GM19468 (cell line): ENCODE data around the gene GFOD2.

Experiments used
- ATAC-seq: cut with Tn5 transposase; IDR thresholded peaks from one replicate; pipeline ENCODE4 v1.9.1; 2021; ENCODE audit warnings: mild to moderate bottlenecking, moderate library complexity, moderate number of reproducible peaks; ENCODE audit not compliant: unreplicated experiment; ENCODE audit errors: extremely low read depth

GFOD2 gene

DNA sequence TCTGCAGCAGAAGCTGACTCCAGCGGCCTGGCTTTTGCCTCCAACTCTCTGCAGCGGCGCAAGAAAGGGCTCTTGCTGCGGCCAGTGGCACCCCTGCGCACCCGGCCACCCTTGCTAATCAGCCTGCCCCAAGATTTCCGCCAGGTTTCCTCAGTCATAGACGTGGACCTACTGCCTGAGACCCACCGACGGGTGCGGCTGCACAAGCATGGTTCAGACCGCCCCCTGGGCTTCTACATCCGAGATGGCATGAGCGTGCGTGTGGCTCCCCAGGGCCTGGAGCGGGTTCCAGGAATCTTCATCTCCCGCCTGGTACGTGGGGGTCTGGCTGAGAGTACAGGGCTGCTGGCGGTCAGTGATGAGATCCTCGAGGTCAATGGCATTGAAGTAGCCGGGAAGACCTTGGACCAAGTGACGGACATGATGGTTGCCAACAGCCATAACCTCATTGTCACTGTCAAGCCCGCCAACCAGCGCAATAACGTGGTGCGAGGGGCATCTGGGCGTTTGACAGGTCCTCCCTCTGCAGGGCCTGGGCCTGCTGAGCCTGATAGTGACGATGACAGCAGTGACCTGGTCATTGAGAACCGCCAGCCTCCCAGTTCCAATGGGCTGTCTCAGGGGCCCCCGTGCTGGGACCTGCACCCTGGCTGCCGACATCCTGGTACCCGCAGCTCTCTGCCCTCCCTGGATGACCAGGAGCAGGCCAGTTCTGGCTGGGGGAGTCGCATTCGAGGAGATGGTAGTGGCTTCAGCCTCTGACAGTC is 57.0 kb downstream of the GFOD2 start:
- ATAC-seq, result no peak

DNA sequence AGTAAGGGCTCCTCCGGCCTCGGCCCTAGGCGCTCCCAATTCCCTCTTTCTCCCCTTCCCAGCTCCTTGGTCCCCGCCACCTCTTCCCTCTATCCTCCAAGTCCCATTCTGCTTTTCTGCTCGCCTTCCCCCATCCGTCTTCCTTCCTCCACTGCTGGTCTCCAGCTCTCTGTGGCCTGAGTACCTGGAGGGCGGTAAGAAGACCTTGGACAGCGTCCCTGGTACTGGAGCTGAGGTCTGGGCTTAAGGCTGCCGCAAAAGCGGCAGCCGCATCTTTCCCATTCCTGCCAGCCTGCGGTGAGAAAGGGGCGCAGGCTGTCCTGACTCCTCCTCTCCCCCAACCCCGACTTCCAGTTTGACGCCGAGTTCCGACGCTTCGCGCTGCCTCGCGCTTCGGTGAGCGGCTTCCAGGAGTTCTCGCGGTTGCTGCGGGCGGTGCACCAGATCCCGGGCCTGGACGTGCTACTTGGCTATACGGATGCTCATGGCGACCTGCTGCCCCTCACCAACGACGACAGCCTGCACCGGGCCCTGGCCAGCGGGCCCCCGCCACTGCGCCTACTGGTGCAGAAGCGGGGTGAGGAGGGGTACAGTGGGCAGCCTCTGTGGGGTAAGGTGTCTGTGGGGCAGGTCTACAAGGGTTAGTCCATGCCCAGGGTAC is 57.9 kb downstream of the GFOD2 start:
- no peak for ATAC-seq

DNA sequence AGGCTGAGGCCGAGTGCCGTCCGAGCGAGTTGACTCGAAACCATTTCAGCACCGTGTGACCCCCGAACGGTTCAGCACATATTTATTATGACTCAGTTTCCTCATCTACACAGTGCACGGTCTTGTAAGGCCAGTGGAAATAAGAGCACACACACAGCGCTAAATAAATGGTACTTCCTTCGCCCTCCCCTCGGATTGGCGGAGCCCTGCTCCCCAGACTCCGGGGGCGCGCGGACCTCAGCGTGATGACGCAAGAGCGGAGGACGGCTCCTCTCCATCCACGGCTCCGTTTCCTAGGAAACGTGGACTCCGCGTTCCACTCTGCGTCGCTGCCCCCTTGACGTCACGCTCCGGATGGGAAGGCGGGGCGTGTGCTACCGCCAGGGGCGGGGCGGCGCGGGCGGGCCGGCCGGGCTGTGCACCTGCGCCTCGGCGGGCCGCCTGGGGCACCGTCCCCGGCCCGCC is 58.5 kb downstream of the GFOD2 start, which contains the start of gene PARD6A:
TSS of gene PARD6A (plus strand) at position 397 of the 465 bp plus-strand sequence. CDS start 79 bp downstream, outside the sequence.
- ATAC-seq, result peak; percentile 32

DNA sequence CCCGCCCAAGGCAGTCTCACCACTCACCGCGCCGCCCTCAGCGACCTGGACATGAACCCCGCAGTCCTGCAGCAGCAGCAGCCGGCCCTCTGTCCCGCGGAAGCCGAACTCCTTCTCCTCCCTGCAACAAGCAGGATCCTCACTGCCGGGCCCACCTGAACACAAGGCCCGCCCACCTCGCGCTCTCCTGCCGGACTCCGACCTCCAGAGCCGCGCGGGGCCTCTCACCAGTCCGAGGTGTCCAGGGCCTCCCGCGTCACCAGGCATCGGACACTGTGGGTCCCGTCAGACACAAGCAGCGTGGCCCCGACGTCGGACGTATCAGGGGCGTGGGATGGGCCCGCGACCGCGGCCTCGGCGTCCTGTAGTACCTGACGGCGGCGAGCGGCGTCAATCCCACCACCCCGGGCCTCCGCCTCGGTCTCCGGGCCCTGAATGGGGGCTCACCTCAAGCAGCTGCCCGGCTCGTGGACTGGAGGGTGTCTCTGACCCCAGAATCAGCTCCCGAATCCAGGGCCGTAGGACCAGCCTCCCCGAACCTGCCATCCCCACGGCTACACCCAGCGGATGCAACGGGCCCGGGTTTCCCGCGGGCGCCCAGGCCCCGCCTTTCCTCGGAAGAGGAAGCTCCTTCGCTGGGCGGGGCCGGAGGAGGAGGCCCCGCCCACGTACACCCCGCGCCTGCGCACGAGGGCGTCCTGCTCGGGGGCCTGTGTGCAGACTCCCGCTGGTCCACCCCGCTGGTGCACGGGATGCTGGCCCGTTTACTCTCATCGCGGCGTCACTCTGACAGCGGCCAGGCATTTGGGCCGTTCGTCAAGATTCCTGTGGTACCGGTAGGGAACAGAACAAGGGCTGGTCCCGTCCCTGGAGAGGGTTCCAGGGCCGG is 59.2 kb downstream of the GFOD2 start, which contains the start of gene ACD:
TSS of gene ACD (minus strand) at position 586 of the 889 bp plus-strand sequence. CDS start at position 546, 40 bp downstream.
- peak; percentile 47 for ATAC-seq

DNA sequence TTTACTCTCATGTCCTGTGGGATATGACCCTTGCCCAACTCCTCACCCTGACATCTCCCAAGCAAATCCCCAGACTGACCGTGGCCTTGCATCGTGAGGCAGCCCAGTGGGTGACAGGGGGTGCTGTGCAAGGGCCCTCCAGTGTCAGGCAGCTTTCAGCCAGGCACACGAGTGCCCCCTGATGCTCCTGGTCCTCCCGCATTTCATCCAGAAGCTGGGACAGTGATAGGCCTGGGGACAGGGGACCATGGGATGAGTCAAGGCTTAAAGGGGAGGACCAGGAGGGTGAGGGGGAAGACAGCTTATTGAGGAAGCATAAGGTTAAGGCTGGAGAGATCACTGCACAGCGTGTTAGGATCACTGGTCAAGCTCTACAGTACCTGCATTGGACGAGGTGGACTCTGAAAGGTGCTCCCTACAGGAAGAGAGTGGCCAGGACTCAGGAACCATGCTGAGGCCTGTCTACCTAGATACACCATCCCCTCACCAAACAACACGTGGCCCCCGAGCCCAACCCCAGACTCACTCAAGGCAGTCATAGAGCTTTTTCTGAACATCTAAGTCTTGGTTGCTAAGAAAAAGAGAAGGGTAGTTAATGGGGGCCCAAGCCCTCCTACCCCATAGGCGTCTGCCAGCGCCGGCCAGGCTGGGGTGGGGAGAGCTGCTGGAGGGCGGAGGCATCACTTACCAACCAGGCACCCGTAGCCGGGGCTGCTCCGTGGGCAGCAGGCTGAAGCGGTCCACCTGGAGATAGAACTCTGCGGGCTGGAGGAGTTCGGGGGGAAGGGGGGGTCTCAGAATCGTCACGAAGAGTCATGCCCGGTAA is 60.1 kb downstream of the GFOD2 start:
- ATAC-seq, result no peak

DNA sequence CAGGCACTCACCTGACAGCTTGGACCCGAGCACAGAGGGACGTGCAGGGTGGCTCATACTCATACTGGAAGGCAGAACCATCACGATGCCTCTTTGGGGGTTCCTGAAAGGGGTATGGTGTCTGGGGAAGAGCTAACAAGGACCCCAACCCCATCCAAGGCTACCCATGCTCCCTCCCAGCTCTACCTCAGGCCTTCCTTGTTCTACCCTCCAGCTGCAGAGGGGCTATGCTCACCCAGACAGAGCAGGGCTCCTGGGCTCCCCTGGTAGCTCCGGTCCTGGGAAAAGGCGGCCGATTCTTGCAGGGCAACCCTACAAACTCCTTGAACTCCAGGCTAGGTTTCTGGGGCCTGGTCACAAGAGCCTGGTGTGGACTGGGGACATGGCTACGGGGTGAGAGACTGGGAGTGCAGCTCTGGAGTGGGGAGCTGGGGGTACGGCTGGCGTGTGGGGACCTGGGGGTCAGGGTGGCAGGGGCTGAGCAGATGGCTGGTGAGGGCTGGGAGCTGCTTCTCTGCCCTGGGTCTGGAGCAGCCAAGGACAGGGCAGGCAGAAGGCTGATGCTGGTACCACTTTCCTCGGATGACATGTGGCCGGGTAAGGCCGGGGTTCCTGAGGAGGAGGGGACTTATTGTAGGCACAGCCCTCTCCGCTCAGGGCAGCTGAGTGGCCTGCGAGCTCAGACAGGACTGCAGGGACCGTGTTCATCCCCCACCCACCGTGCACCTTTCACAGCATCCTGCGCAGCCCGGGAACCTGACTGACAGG is 61.2 kb downstream of the GFOD2 start:
- ATAC-seq, result no peak

DNA sequence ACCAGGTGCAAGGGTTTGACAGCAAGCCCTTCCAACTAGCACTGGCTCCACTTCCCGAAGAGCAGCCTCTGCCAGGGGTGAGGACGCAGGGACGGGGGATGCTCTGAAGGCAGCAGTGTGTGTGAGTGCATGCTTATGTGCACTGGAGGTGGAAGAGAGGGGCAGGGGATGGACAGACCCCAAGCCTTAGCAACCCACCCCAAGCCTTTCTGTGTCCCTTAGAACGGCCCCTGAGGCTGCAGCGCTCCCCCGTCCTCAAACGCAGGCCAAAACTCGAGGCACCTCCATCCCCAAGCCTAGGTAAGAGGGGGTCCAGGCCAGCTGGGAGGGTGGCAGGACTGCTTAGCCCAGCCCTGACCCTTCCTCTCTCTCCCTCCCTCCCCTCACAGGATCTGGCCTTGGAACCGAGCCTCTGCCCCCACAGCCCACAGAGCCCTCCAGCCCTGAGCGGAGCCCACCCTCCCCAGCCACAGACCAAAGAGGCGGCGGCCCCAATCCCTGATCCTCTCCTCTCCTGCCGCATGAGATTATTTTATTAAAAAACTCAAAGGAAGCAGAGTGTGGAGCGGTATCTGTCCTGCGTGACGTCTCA is 62.0 kb downstream of the GFOD2 start:
- ATAC-seq, result no peak

DNA sequence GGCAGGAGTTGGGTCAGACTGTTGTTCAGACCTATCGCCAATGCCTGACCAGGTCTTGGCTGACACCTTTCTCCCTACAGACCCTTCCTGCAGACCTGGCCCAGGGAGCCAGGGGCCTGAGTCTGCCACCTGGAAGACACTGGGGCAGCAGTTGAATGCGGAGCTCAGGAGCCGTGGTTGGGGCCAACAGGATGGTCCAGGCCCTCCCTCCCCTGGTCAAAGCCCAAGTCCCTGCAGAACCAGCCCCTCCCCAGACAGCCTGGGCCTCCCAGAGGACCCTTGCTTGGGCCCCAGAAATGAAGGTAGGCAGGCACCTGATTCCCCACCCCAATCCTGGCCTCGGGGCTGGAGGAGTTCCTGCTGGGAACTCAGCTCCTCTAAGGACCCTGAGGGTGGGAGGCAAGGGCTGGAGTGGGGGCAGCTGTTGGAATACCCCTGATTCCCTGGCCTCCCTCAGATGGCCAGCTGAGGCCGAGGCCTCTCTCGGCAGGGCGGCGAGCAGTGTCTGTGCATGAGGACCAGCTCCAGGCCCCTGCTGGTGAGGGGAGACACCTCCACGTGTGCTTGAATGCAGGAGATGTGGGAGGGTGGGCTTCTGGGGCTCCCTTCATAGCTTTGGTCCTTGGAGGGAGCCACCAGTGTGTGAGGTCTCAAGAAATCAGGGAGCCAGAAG is 62.6 kb downstream of the GFOD2 start:
- ATAC-seq, result no peak

DNA sequence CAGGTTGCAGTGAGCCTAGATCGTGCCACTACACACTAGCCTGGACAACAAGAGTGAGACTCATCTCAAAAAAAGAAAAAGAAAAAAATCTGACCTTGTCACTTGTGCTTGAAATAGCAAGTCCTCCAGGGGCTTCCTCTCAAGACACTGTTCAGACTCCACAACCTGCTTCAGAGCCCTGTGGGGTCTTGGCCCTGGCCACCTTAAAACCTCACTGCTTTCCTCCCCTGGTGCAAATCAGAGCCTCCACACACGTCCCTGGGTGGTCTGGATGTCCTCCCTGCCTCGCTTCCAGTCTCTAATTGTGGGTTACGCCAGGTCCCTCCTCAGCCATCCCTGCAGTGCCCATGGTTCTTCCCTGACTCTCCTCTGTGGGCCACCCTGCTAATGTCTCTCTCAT is 63.8 kb downstream of the GFOD2 start:
- ATAC-seq, result no peak

DNA sequence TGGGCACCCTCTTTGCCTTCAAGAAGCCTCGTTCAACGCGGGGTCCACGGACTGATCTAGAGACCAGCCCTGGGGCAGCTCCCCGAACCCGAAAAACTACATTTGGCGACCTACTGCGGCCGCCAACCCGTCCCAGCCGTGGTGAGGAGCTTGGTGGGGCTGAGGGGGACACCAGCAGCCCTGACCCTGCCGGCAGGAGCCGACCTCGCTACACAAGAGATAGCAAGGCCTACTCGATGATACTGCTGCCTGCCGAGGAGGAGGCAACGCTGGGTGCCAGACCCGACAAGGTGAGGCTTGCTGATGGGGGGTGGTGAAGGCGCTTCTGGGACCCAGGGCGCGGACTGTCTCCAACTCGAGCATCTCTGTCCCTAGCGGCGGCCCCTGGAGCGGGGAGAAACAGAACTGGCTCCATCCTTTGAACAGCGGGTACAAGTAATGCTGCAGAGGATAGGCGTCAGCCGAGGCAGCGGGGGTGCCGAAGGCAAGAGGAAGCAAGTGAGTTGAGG is 64.7 kb downstream of the GFOD2 start:
- ATAC-seq, result no peak

DNA sequence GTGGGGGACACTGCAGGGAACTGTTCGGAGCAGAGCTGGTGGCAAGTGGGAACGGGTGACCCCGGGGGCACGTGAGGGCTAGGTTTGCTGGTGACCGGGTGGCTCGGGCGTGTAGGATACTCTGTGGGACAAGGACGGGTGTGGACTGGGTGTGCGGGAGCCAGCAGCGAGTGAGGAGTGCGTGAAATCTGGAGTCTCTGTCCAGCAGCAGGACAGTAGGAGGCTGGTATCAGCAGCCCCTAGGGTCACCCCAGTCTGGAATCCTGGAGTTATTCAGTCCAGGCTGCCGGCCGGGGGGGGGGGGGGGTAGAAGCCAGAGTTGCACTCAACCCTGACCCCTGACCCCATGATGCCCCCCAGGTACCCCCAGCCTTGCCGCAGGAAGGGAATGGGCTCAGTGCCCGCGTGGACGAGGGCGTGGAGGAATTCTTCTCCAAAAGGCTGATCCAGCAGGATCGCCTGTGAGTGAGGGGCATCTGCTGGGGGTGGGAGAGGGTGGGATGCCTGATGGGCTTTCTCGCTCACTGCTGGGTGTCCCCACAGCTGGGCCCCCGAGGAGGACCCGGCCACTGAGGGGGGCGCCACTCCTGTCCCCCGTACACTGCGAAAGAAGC is 65.2 kb downstream of the GFOD2 start:
- ATAC-seq, result no peak

DNA sequence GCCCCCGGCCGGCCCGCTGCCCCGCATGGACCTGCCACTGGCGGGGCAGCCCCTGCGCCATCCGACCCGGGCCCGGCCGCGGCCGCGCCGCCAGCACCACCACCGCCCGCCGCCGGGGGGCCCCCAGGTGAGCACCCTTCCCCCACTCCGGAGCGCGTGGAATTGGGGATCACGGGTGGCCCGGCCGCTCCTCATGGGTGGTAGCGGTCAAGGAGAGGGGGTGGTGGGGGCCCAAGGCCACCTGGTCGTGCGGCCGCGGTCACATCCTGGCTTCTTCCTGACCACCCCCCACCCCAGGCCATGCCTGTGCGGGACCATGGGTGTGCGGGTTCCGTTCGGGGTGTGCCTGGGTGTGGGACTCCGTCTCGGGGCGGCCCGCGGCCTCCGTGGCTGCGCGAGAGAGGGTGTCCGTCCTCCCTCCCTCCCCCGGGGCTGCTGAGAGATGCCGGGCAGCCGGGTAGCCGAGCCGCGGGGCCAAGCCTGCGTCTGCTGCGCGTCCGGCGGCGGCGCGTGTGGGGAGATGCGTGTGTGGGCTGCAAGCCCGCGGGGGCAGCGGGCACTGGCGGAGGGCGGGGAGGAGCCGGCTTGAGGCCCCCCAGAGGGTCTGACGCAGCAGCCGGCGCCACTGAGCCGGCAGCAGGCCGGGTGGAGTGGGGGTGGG is 65.9 kb downstream of the GFOD2 start:
- ATAC-seq, result no peak

DNA sequence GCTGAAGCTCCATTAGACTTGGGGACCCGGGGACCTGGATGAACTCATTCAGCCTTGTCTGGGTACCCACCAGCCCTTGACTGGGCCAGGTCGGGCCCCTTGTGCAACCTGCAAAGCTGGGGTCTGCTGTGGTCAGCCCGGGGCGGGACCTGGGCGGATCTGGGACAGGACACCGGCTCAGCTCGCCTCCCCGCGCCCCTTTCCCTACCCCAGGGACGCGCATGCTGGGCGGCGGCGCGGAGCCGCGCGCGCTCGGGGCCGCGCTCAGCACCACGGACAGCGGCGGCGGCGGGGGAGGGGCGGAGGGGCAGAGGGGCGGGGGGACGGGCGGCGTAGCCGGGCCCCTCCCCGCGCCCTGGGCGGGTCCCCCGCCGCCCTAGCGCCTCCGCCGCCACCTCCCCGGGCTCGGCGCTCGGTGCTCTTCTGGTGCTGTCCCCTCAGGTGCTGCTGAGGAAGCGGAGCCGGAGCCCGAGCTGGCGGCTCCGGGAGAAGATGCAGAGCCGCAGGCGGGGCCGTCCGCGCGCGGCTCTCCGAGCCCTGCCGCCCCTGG is 66.5 kb downstream of the GFOD2 start:
- ATAC-seq, result no peak

DNA sequence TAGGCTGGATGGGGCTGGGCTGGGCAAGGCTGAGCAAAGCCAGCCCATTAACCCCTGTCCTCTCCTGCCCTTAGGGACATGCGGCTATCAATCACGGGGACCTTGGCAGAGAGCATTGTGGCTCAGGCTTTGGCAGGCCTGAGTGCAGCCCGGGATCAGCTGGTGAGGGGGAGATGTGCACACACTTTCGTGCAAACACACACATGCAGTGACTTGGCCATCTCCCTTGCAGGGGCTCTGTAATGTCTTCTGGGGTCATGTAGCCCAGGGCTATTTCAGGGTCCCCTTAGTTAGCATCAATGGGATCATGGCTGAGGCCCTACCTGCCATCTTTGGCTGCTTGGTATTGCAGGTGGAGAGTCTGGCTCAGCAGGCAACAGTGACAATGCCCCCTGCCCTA is 67.3 kb downstream of the GFOD2 start:
- no peak for ATAC-seq

DNA sequence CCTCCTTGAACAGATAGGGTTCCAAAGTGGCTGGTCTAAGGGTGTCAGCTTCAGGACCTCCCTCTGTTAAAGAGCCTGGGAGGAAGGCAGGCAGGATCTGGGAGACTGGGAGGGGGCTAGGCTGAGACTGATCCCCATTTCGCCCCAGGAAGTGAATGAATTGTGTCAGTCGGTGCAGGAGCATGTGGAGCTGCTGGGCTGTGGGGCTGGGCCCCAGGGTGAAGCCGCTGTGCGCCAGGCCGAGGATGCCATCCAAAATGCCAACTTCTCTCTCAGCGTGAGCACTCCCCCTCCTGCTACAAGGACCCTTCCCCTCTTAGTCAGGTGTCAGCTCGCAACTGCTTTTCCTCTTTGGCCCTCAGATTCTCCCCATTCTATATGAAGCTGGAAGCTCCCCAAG is 68.1 kb downstream of the GFOD2 start:
- ATAC-seq, result no peak

DNA sequence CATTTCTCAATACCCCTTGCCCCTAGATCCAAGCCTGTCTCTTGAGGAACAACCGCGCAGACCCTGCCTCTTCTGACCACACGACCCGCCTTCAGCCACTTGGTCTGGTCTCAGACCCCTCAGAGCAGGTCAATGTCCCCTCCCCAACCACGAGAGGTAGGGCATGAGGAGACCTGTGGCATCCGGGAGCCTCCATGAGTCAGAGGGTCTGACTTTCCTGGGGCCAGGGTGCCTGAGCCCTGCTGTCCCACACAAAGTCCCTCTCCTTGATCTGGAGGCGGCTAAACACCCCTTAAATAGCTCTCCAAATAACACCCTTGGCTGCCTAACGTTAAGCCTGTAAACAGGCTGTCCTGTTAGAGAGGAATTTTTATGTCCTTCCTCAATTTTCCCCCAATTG is 69.1 kb downstream of the GFOD2 start:
- ATAC-seq, result no peak

DNA sequence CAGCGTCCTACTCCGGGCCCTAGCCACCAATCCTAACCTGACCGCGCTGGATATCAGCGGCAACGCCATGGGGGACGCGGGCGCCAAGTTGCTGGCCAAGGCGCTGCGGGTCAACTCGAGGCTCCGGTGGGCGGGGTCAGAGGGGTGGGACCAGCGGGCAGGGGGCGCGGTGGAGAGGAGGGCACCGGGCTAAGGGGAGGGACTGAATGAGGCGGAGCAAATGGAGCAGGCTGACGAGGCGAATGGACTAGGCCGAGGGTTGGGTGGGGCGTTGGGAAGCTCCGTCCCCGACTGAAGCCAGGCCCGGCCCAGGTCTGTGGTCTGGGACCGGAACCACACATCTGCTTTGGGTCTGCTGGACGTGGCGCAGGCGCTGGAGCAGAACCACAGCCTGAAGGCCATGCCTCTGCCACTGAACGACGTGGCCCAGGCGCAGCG is 69.6 kb downstream of the GFOD2 start:
- ATAC-seq, result no peak
